ENCODE results near the gene LSR.

DNA sequence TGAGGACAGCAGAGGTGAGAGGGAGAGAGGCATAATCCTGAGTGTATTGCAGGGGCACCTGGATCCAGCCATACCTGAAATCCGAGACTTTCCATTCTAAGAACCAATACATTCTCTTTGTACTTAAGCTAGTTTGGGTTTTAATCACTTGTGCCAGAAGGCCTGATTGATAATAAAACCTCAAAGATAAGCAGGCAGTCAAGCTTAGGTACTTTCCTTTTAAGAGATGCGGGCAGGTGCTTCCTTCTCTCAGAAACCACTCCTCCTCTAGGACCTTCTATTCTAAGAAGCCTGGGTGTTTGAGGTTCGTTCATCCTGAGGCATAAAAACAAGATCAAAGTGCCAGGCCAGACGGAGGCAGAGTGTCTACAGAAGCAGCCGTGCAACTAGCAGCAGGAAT lies 42.4 kb upstream of the LSR start:
- TF ChIP-seq, protein P1, sequence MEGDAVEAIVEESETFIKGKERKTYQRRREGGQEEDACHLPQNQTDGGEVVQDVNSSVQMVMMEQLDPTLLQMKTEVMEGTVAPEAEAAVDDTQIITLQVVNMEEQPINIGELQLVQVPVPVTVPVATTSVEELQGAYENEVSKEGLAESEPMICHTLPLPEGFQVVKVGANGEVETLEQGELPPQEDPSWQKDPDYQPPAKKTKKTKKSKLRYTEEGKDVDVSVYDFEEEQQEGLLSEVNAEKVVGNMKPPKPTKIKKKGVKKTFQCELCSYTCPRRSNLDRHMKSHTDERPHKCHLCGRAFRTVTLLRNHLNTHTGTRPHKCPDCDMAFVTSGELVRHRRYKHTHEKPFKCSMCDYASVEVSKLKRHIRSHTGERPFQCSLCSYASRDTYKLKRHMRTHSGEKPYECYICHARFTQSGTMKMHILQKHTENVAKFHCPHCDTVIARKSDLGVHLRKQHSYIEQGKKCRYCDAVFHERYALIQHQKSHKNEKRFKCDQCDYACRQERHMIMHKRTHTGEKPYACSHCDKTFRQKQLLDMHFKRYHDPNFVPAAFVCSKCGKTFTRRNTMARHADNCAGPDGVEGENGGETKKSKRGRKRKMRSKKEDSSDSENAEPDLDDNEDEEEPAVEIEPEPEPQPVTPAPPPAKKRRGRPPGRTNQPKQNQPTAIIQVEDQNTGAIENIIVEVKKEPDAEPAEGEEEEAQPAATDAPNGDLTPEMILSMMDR (IDR thresholded peaks at IDR 0.05), result no peak
- TF ChIP-seq EZH2 (IDR thresholded peaks at IDR 0.05; ENCODE audit: borderline replicate concordance, insufficient read depth, low read depth, low read length, poor library complexity, severe bottlenecking), result no peak
